GM21529 (cell line): ENCODE results near the gene DRAP1.
A peak's percentile ranks its signal among the peaks of the same experiment; 100 is the strongest.

Experiments used
- ATAC-seq: cut with Tn5 transposase; IDR thresholded peaks from one replicate; pipeline ENCODE4 v1.9.1; 2021; ENCODE audit not compliant: unreplicated experiment

DRAP1 gene

DNA sequence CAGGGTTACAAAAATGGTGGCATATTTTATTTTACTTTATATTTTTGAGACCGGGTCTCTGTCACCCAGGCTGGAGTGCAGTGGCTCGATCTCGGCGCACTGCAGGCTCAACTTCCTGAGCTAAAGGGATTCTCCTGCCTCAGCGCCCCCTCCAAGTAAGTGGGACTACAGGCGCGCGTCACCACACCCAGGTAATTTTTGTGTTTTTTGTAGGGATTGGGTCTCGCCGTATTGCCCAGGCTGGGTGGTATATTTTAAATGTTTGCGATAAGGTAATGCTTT, 18.4 kb upstream of the DRAP1 start:
- ATAC-seq = no peak

DNA sequence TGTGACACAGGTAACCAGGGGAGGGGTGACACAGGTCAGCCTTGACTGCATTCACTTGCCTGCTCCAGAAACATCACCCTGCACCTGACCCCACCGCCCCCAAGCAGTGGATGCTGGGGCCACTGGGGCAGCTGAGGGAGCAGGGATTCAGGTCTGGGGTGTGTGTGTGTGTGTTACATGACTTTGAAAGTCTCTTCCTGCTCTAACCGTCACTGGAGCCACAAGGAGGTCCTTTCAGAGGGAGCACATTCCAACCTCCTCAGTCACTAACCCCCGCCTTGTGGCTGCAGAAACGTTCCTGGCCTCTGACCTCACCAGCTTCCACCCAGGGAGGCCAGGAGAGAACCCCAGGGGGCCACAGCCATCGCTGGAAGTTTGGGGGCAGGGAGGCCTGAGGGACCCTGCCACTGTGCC, 16.2 kb upstream of the DRAP1 start:
- ATAC-seq = no peak

DNA sequence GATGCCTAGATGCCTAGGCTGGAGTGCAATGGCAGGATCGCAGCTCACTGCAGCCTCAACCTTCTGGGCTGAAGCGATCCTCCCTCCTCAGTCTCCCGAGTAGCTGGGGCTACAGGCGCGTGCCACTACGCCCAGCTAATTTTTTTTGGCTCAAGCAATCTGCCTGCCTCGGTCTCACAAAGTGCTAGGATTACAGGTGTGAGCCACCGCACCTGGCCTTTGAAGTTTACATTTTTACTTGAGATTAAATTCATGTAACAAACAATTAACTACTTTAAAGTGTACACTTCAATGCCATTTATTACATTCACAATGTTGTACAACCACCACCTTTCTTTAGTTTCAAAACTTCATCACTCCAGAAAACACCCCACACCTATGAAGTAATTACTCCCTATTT, 15.5 kb upstream of the DRAP1 start:
- ATAC-seq = no peak

DNA sequence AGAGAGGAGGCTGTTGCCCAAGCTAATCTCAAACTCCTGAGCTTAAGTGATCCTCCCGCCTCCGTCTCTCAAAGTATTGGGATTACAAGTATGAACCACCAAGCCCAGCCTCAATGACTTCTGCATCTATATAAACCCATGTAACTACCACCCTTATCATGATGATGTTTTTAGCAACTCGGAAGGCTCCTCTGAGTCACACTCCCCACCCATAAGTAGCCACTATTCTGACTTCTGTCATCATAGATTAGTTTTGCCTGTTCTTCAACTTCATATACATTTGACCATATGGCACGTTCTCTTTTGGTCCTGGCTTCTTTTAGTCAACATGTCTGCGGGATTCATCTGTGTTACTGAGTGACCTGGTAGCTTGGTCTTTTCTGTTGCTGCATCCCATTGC, 12.6 kb upstream of the DRAP1 start:
- ATAC-seq = no peak

DNA sequence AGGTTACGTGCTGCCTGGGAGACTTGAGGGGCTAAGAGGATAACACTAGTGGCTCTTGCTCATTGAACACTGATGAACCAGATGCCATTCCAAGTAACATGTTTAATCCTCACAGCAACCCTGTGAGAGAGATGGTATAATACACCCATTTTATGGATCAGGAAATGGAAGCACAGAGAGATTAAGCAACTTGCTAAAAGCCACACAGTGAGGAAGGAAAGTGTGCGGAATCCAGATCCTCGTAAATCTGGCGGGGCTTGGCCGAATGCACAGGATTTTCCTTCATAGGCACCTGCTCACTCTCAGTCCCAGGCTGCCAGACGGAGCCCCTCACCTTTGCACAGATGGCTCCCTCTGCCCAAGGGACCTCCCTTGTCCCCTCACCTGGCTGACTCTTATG, 11.3 kb upstream of the DRAP1 start:
- ATAC-seq = no peak

DNA sequence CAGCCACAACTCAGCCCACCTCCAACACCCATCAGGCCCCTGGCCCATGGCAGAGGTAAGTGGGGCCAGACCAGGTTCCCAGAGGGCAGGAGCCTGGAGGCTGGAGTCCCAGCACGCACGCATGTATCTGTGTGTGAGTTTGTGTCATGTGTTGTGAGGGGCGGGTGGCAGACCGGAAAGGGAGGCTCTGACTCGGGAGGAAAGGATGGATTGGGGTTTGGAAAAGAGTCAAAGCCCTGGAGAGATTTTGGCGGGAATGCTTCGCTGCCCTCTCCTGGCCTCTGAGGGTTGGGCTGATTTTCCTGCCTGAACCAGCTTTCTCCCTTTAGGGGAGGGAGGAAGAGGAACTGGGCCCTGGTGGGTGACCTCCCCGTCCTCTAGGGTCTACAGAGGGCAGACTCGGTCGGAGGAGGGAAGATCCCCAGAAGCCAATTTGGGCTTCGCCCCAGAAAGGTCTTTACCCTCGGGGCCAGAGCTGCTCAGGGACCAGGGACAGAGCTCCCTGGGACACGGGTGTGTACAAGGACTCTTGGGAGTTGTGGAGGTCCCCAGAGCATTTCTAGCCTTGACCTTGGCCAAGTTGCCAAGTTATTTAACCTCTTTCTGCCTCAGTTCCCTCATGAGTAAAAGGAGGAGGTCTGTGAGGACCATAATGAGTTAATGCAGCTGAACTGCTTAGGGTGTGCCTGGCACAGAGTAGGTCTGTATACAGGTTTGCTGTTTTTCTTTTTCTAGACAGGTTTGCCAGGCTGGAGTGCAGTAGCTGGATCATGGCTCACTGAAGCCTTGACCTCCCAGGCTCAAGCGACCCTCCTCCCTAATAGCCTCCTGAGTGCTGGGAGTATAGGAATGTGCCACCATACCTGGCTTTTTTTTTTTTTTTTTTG, 7.3 kb upstream of the DRAP1 start:
- ATAC-seq = no peak

DNA sequence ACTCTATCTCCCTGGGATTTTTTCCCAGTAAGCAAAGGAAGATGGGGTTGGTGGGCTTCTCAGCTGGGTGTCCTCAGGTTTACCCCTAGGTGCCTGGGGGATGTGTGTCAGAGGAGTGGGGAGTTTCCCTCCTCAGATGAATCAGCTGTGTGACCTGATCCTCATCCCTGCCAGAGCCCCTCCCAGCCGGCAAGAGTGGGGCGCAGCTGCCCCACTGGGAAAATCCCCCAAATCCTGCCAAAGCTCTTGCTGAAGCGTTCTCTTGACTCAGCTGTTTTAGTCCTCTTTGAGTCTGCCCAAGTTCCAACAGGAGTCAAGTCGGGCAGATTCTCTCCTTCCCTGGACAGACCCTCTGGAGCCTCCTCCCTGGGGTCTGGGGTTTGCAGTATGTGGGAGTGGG, 6.4 kb upstream of the DRAP1 start:
- ATAC-seq = no peak

DNA sequence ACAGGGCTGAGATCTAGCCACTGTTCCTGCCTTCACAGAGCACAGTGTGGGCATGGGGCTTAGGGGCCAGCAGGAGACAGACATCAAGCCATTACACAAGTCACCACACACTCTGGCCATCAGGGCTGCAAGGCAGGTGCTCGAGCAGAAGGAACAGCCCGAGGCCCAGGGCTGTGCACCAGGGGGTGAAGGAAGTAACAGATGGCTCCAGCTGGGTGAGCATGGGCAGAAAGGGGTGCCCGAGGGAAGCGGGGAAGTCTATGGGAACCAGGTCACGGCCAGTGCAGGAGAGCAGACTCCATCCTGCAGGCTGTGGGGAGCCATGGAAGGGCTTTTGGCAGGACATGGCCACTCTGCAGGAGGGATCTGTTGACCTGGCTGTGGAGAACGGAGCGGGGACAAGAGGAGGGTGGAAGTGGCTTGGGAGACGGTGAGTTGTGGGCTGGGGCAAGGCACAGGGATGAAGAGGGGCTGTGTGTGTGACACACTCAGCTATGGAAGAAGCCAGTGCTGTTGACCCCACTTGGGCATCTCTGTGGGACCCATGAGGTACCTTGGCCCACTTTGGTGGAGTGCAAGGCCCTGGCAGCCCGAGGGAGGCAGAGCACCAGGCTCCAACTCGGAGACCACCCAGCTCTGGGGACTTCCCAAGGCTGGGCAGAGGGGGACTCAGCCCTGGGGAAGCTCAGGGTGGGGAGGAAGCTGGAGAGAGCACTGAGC, 4.0 kb upstream of the DRAP1 start:
- no peak for ATAC-seq

DNA sequence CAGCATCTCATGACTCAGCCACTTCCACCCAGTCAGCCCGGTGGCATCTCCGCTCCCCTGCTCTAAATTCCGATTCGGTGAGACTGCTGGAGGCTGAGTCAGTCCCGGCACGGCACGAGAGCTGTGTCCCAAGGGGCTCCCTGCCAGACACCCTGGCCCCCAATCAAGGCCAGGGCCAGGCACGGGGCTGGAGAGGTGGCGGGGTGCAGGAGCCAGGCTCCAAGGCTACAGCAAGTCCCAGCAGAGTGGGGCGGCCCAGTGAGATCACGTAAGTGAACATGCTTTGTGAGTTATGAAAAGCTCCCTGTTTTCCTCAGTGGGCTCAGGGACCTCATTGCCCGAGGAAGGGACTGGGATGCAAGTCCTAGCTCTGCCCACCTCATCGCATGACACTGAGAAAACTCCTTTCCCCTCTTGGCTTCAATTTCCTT, 3.4 kb upstream of the DRAP1 start:
- ATAC-seq = no peak

DNA sequence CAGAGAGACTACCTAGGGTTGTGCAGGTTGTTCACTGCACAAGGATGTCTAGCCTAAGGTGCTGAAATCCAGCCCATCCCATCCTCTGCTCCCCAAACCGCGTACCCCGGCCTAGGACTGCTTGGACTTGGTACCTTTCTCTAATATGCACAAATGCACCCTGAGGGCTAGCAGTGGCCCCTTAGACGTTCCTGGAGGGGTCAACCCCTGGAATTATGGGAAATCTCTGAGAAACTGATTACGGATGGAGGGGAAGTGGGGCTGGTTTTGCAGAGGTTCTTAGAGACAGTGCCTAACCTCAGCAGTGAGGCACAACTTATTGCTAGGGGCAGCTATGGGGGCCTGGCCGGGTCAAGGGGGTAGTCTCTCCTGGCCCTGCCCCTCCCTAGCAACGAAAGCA, 2.8 kb upstream of the DRAP1 start:
- ATAC-seq = no peak

DNA sequence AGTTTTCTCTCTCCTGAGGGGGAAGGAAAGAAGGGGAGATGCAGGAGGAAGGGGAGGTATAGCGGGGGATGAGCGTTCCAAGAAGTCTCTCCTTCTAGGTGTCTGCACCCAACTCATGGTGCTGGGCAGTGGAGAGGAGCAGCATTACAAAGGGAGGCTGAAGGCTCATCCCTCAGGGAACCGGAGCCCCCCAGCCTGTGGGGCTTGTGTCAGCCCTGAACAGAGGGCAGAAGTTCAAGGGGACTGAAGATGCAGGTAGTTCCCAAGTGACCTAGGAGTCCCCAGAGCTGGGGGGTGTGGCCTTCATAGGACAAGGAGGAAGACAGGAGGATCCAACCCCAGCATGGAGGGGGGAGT, 2.2 kb upstream of the DRAP1 start:
- no peak for ATAC-seq

DNA sequence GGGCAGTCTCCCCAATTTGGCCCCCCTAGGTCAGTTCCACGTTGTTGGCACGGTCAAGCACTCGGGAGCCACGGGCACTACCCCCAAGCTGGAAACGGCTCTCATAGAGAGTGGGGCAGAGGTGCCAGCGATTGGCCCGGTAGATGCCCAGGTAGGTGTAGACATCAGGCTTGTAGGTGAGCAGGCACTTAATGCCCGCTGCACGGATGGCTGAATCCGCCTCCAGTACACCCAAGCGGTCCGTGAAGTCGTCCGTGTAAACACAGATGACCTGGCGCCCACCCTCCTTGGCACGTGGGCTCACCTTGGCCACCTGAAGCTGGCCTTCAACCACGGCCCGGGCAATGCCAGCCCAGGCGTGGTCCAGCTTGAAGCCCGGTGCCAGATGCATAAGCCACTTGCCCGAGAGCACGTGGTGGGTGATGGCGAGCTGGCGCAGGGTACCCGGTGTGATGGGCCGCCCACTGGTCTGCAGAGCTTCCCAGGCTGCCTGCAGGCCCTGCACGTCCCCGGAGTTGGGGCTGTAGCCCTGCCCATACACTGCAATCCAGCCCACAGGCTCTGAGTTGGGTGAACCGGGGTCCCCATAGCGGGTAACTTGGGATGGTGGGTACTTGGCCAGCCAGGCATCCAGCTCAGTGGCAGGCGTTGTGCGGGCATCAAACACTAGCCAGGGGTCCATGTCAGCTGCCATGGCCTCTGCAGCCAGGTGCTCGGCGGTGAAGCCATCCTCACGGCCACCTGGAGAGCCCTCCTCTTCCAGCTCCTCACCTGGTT, 1.6 kb upstream of the DRAP1 start:
- ATAC-seq = no peak

DNA sequence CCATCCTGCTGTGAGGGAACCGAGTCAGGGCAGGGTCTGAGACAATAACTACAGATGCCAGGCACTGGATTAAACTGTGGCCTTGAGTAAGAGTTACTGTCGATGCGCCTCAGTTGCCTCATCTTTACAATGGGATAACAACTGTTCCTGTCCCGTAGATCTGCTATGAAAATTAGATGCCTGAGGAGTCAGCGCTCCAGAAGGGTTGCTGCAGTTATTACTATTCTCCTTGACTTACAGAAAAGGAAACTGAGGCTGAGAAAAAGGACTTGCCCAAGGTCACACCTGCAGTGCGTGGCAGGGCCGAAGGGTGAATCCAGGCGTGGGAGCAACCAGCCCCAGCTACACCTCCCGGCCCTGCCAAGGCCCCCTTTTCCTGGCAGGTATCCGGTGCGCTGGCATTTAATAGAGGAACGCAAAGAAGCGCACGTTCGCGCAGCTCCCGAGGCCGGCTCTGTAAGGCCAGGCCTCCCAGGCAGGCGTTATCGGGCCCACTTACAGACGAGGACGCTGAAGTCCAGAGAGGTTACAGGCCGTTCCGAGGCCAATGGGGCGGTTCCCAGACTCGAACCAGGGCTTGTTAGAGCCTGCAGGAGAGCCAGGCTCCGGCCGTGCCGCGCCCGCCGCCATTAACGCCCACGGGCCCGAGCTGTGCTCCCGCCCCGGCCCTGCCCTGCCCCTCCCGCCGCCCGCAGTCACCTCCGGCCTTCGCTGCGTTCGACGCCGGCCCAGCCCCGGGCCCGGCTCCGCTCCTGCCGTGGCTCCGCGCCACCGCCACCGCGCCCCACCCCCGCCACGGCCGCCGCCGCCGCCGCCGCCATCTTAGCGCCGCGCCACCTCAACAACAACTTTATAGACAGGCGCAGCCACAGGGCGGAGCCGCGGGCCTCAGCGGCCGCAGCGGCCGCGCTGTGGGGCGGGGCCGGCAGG, 750 bp upstream of the DRAP1 start, which contains the start of gene C11orf68:
TSS of gene C11orf68 (minus strand) at position 852 of the 930 bp plus-strand sequence. CDS start at position 821, 31 bp downstream.
- ATAC-seq = peak; percentile 57

DNA sequence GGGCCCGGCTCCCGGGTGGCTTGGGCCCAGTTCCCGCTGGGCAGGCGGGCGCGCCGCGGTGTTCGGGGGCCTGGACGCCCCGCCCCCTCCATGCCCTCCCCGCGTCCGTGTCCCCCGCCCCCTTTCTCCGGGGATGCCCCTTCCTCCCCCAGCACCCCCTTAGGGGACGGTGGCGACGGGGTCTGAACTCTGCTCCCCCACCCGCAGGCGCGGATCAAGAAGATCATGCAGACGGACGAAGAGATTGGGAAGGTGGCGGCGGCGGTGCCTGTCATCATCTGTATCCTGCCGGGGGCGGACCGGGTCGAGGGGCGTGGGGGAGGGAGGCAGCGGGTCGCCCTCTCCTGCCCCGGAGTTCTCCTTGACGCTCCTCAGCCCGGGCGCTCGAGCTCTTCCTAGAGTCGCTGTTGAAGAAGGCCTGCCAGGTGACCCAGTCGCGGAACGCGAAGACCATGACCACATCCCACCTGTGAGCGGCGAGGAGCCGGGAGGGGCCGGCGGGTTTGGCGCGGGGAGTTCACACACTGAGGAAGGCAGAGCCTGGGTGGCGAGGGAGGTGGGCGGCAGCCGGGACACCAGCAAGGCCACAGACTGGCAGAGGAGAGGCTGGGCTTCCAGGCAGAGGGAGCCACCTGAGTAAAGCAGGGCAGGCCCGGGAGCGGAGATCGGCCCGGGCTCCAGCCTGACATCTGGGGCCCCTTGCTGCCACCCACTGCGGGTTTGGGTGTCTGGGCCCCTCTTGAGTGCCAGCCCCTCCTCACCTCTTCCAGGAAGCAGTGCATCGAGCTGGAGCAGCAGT, 546 bp downstream of the DRAP1 start:
- peak; percentile 43 for ATAC-seq

DNA sequence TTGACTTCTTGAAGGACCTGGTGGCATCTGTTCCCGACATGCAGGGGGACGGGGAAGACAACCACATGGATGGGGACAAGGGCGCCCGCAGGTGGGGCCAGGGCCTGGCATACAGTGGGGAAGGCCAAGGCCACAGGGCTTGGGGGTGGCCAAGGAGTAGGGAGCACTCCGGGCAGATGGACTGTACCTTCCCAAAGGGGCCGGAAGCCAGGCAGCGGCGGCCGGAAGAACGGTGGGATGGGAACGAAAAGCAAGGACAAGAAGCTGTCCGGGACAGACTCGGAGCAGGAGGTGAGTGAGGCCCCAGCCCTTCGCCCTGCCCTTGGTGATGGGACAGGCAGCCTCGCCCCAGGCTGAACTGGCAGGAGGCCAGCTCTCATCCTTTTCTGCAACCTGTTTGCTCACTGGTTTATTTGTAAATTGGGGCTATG, 1.2 kb downstream of the DRAP1 start:
- no peak for ATAC-seq

DNA sequence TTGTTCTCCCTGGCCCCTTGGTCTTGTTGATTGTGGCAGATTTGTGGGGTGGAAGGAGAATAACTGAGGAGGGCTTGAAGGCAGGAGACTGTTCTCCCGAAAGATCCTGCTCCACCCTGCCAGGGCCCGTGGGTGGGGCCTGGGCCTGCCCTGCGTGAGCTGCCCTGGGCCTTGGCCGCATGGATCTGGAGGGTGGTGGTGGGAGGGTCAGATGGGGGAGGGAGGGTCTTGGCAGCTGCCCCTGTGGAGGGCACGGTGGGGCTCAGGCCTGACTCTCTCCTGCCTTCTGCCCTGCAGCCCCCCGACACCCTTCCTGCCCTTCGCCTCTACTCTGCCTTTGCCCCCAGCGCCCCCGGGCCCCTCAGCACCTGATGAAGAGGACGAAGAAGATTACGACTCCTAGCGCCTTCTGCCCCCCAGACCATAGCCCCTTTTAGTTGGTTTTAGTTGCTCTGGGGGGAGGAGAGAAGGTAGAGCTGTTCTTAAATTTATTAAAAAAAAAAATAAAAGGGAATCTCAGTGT, 1.9 kb downstream of the DRAP1 start:
- ATAC-seq = no peak

DNA sequence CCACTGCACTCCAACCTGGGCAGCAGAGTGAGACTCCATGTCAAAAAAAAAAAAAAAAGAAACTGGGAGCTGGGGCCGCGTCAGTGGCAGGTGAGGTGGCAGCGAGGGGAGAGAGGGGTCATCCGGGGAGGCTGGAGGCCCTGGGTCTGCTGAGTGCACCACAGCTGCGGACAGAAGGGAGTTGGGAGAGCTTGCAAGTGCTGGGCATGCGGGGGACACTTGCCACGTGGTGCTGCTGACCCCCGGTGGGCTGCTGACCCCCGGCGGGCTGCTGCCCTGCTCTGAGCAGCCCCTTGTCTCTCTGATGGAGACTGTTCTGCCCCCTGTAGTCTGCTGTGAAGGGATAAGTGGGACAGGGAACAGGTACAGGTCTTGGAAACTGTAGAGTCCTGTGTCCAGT, 2.6 kb downstream of the DRAP1 start:
- ATAC-seq = no peak

DNA sequence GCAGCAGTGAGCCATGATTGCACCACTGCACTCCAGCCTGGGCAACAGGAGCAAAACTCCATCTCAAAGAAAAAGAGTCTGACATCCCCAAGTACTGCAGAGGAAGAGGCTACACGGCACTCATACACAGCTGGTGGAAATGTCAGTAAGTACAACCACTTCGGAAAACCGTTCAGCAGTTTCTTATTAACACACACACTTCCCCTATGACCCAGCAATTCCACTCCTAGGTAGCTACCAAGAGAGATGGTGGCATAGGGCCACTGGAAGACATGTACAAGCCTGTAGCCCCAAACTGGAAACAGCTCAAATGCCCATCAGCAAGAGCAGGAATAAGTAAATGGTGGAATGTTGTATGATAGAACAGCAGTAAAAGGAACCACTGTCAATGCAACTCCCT, 3.3 kb downstream of the DRAP1 start:
- no peak for ATAC-seq

DNA sequence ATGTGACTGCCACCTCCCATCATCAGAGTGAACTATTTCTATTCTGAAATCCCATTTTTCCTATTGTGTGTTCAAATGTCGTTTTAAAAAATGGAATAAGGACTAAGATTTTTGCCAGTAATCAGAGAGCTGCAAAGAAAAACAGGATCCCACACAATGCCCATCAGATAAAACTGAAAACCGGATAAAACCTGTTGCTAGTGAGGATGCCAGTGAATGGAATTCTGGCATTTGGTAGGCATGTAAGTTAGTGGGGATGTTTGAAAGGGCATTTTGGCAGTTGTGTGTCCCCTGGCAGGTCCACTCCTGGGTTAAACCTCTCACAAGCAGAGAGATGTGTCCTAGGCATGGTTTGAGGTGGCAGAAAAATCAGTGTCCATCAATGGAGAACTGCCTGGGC, 6.2 kb downstream of the DRAP1 start:
- no peak for ATAC-seq
